Brain microvascular endothelial cell (primary cell): ENCODE results near the gene LDB2.

Source experiments
- DNase-seq: peaks from one replicate; pipeline ENCODE4 v3.0.0-alpha.2; 2020
- H3K27ac ChIP-seq: fragments of 250-450 bp; sonication (Bioruptor Pico); 2 replicates; pipeline ENCODE4 v1.5.1; 2020; ENCODE audit warnings: mild to moderate bottlenecking, moderate library complexity
- H3K27me3 ChIP-seq: fragments of 250-450 bp; sonication (Bioruptor Pico); replicated peaks from 2 replicates; pipeline ENCODE4 v1.5.1; 2020; ENCODE audit warnings: mild to moderate bottlenecking
- H3K36me3 ChIP-seq: fragments of 250-450 bp; sonication (Bioruptor Pico); replicated peaks from 2 replicates; pipeline ENCODE4 v1.5.1; 2020; ENCODE audit warnings: mild to moderate bottlenecking
- H3K4me3 ChIP-seq: 2 replicates; pipeline ENCODE4 v1.5.1; 2011; ENCODE audit warnings: low read depth, mild to moderate bottlenecking, control low read depth, low read length, moderate library complexity
- in situ Hi-C: cut with HindIII; loops from 2 replicates; pipeline ENCODE4 v1.10.0; 2017; ENCODE audit warnings: low sequenced_read_pairs, low pct_ligation_motif_present
- TF ChIP-seq, protein P1 (sequence below): IDR thresholded peaks from 2 replicates; pipeline ENCODE4 v1.5.1; 2011; ENCODE audit warnings: low read depth, mild to moderate bottlenecking, moderate library complexity, low read length, control low read depth, inconsistent platforms; ENCODE audit errors: missing control alignments

The LDB2 gene

DNA sequence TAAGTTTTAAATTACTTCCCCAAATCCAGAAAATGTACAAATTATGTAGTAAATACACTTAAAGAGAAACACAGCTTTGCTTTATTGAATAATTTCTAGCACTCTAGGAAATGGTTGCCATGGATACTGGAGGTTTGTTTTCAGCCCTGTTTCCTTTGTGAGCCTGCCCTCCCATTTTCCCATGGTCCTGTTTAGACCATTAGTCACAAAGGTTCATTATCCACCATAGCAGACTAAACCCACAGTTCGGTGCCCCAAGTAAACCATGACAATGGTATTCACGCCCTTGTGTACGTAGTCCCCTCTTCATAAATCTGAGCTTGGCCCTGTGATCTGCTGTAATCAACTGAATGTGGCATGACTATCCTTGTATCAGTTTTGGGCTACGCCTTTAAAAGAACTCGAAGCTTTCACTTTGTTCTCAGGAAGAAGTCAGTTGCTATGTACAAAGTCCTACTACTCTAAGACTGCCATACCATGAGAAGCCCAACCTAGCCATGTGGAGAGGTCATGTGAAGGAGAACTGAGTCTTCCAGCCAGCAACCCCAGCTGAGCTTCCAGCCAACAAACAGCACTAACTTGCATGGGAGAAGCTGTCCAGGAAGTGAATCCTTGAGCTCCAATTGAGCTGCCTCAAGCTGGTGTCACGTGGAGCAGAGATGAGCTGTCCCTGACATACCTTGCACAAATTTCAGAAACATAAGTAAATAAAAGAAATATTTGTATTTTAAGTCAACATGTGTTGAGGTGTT is 300.4 kb downstream of the LDB2 start:
- in situ Hi-C loops, result no loop called here
- Histone ChIP-seq H3K36me3 (no peaks in the 10 kb centered on the region), H3K27ac (peak overlapping the region; percentile 45), H3K4me3 (no peak overlapping the region), H3K27me3 (no peaks in the 10 kb centered on the region)
- DNase-seq, result peak; percentile 60
- TF ChIP-seq, protein P1, sequence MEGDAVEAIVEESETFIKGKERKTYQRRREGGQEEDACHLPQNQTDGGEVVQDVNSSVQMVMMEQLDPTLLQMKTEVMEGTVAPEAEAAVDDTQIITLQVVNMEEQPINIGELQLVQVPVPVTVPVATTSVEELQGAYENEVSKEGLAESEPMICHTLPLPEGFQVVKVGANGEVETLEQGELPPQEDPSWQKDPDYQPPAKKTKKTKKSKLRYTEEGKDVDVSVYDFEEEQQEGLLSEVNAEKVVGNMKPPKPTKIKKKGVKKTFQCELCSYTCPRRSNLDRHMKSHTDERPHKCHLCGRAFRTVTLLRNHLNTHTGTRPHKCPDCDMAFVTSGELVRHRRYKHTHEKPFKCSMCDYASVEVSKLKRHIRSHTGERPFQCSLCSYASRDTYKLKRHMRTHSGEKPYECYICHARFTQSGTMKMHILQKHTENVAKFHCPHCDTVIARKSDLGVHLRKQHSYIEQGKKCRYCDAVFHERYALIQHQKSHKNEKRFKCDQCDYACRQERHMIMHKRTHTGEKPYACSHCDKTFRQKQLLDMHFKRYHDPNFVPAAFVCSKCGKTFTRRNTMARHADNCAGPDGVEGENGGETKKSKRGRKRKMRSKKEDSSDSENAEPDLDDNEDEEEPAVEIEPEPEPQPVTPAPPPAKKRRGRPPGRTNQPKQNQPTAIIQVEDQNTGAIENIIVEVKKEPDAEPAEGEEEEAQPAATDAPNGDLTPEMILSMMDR, result no peak

DNA sequence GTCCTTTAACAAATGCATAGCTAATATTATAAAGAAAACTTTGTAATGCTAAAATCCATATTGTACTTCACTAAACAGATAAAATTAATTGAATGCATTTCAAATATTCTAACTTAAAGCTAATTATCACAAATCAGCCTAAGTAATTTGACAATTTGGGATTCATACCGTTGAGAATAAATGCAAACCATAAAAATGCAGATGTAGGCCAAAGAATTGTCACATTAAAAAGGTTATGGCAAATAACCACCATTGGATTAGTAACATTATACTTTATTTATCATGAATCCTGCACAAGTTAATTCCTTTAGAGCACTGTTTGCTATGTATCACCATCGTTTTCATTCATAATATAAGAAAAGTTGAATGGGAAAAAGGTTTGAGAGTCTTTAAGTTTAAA is 301.0 kb downstream of the LDB2 start:
- Histone ChIP-seq H3K36me3 (no peaks in the 10 kb centered on the region), H3K4me3 (no peak overlapping the region), H3K27me3 (no peaks in the 10 kb centered on the region), H3K27ac (no peak overlapping the region)
- in situ Hi-C loops, result no loop called here
- TF ChIP-seq, protein P1, result no peak
- DNase-seq, result no peak

DNA sequence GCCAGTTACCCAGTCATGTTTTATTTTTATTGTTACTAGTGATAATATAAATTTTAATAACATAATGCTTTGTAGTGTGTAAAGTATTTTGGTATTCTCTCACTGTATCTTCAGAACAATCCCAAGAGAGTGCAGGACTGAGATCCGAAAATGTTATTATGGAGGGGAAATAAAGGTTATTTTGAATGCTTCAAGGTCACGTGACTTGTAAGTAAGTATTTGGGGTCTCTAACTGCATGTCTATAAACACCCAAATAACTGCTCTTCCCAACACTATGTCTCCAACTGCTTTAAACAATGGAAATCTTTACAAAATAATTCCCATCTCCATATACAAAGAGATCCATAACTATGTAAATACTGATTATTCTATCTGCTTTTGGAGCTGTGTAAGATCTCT is 302.2 kb downstream of the LDB2 start:
- TF ChIP-seq, protein P1, result no peak
- H3K36me3 ChIP-seq, result no peaks in the 10 kb centered on the region
- no peak for DNase-seq
- H3K27ac ChIP-seq, result no peak overlapping the region
- H3K27me3 ChIP-seq, result no peaks in the 10 kb centered on the region
- in situ Hi-C loops, result no loop called here
- H3K4me3 ChIP-seq, result no peak overlapping the region

DNA sequence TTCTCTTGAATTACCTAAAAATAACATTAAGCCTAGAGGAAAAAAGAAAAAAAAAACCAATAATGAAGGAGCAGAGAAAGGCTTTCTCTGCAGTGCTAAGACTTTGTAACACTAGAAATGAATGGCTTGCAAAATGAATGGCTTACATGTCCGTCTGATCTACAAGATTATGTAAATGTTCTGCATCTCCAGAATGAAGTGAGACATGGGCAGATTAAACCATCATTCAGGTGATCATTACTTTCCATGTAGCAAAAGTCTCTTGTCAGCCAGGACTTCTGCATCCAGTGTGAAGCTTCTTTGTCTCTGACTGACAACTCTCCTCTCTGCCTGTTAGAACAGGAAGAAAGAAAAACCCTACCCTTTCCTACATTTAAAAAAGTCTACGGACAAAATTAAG is 304.3 kb downstream of the LDB2 start:
- Histone ChIP-seq H3K27ac (no peak overlapping the region), H3K4me3 (no peak overlapping the region), H3K27me3 (no peaks in the 10 kb centered on the region), H3K36me3 (no peaks in the 10 kb centered on the region)
- TF ChIP-seq, protein P1, result no peak
- no peak for DNase-seq
- in situ Hi-C loops, result no loop called here

DNA sequence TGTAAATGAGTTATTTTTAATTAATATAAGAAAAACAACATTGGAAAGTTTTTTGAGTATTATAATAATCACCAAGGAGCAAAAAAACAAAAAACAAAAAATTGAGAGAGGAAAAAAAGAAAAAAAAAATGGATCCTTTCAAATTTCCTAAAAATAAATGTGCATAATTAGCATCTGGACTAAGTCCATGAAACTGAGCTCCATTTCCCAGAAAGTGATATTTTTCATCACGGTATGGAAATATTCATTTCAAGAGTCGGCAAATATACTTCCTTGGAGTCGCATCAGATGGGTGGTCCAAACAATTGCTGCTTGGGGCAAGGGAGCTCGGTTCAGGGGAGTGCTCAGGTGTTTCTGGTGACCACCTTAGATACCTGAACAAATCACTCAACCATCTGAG is 305.1 kb downstream of the LDB2 start:
- Histone ChIP-seq H3K27ac (no peak overlapping the region), H3K27me3 (no peaks in the 10 kb centered on the region), H3K4me3 (no peak overlapping the region), H3K36me3 (no peaks in the 10 kb centered on the region)
- no peak for DNase-seq
- in situ Hi-C loops, result no loop called here
- TF ChIP-seq, protein P1, result no peak
